ENCODE data around the gene NRXN2. TPM values are rescaled to one million over a fixed set of nuclear protein-coding genes. Genes with fewer than 3 reads are reported as not detected.

NRXN2 gene
- polyA plus RNA-seq, 3 donors, result 0.07 TPM; not detected in 2

DNA sequence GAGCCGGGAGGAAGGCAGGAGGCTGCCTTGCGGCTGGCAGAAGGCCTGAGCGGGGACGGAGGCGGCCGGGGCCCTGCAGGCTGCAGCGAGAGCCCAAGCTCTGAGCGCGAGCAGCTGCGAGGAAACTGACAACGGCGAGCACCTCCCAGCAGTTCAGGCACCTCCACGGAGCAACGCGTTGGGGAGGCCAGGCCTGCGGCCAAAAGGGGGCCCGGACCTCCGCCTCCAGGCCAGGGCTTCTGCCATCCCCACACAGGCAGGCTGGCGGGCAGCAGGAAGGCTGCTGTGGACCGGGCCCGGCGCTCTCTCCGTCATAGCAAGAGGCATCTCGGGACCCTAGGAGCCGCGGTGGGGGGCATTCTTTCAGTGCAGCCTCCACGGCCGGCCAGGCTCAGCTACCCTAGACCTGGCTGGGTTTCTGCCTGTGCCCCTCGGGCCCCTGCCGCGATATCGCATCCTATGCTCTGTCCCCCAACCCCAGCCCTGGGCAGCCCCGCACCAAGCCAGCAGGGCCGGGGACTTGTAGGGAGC lies 154.9 kb downstream of the NRXN2 start:
- H4K20me1 ChIP-seq (ENCODE audit: insufficient read depth, low read length), result no peaks in the 10 kb centered on the region
- no peaks in the 10 kb centered on the region for H3K27me3 ChIP-seq (ENCODE audit: control insufficient read depth in 2 of 2, insufficient read depth in 2 of 2, low read length in 2 of 2)
- 93% methylated on average over 31 of the region's 34 CpGs for WGBS (ENCODE audit: insufficient coverage)
- Mint-ChIP-seq H3K4me1 (peaks cover 7% of the 10 kb centered on the region), H3K36me3 (no peaks in the 10 kb centered on the region), H3K27me3 (ENCODE audit: low read depth in 3 of 3) (no peaks in the 10 kb centered on the region), H3K27ac (no peak overlapping the region), H3K9me3 (peaks cover 0 to 2% (median 0%) of the 10 kb centered on the region in 7 donors), H3K4me3 (no peak overlapping the region)
- H3K27ac ChIP-seq (ENCODE audit: low read depth in 1 of 2, low read length in 2 of 2), result no peak overlapping the region
- peaks cover 0 to 3% of the 10 kb centered on the region in 2 donors for H3K4me1 ChIP-seq (ENCODE audit: control insufficient read depth in 1 of 2, insufficient read depth in 2 of 2, low read length in 2 of 2)
- H3K4me2 ChIP-seq (replicated peaks; ENCODE audit: extremely low read depth, low read length, poor library complexity, severe bottlenecking), result no peak overlapping the region
- H3K79me2 ChIP-seq (ENCODE audit: insufficient read depth, low read length), result no peaks in the 10 kb centered on the region
- H3K36me3 ChIP-seq (replicated peaks in 1 of 2; ENCODE audit: control insufficient read depth in 1 of 2, insufficient read depth in 2 of 2, low read length in 2 of 2), result no peaks in the 10 kb centered on the region
- no peak for TF ChIP-seq CTCF (IDR thresholded peaks at IDR 0.05)
- intact Hi-C loops (cut with micrococcal nuclease), result no loop called here
- DNase-seq, result no peak
- no peak overlapping the region for H3K4me3 ChIP-seq (replicated peaks in 1 of 3; ENCODE audit: low read depth in 2 of 3, low read length in 3 of 3)
- H3K9ac ChIP-seq (ENCODE audit: insufficient read depth, low read length, poor library complexity, severe bottlenecking), result no peak overlapping the region
- no peak overlapping the region for H2AFZ ChIP-seq (ENCODE audit: insufficient read depth, low read depth, low read length, poor library complexity, severe bottlenecking)
- H3K9me3 ChIP-seq (replicated peaks in 1 of 2; ENCODE audit: control insufficient read depth in 1 of 2, insufficient read depth in 1 of 2, low read length in 2 of 2), result no peaks in the 10 kb centered on the region

DNA sequence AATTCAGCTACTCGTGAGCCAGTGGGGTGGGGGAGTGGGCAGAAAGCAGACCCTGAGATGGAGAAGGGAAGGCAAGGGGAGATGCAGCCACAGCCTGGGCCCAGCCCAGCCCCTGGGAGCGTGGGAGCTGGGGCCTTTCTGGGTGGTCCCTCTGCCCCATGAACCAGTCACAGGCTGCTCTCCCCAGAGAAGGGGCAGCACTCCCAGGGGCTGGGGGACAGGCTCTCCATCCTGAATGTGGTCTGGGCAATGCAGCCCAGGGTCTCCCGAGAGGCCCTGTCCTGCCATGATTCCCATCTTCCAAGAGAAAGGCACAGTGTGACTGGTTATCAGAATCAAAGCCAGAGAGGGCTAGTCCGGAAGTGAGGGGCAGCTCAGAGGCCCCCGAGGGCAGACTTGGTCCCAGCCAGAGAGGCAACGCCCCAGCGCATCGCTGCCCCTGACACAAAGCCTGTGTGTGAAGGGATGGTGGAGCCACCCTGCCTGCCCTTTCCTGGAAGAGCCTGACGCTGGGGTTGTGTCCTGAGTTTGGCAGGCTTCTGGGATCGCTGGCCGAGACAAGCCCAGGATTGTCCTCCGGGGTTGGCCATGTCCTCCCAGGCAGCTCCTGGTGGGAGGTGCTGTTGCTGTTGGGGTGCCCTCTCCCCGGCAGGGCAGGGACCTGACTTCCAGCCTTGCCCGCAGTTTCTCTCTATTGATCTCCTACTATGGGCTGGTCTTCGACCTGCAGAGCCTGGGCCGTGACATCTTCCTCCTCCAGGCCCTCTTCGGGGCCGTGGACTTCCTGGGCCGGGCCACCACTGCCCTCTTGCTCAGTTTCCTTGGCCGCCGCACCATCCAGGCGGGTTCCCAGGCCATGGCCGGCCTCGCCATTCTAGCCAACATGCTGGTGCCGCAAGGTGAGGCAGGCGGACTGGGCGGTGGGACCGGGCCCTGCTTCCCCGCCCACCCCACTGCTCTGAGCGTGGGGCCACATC lies 155.8 kb downstream of the NRXN2 start:
- H3K36me3 ChIP-seq (replicated peaks in 1 of 2; ENCODE audit: control insufficient read depth in 1 of 2, insufficient read depth in 2 of 2, low read length in 2 of 2), result no peaks in the 10 kb centered on the region
- H3K79me2 ChIP-seq (ENCODE audit: insufficient read depth, low read length), result no peaks in the 10 kb centered on the region
- no peak overlapping the region for H3K4me2 ChIP-seq (replicated peaks; ENCODE audit: extremely low read depth, low read length, poor library complexity, severe bottlenecking)
- H3K4me3 Mint-ChIP-seq, result no peak overlapping the region
- H4K20me1 ChIP-seq (ENCODE audit: insufficient read depth, low read length), result no peaks in the 10 kb centered on the region
- intact Hi-C loops (cut with micrococcal nuclease), result no loop called here
- H3K27me3 Mint-ChIP-seq (ENCODE audit: low read depth in 3 of 3), result peaks cover 0 to 1% (median 0%) of the 10 kb centered on the region in 3 donors
- no peaks in the 10 kb centered on the region for H3K27me3 ChIP-seq (ENCODE audit: control insufficient read depth in 2 of 2, insufficient read depth in 2 of 2, low read length in 2 of 2)
- H3K9me3 ChIP-seq (replicated peaks in 1 of 2; ENCODE audit: control insufficient read depth in 1 of 2, insufficient read depth in 1 of 2, low read length in 2 of 2), result no peaks in the 10 kb centered on the region
- no peak for TF ChIP-seq CTCF (IDR thresholded peaks at IDR 0.05)
- no peak overlapping the region for H3K27ac ChIP-seq (ENCODE audit: low read depth in 1 of 2, low read length in 2 of 2)
- H3K4me3 ChIP-seq (replicated peaks in 1 of 3; ENCODE audit: low read depth in 2 of 3, low read length in 3 of 3), result no peak overlapping the region
- WGBS (ENCODE audit: insufficient coverage), result 90% methylated on average over 23 of the region's 30 CpGs
- H3K9ac ChIP-seq (ENCODE audit: insufficient read depth, low read length, poor library complexity, severe bottlenecking), result no peak overlapping the region
- H2AFZ ChIP-seq (ENCODE audit: insufficient read depth, low read depth, low read length, poor library complexity, severe bottlenecking), result no peak overlapping the region
- no peak for DNase-seq
- H3K4me1 Mint-ChIP-seq, result peaks cover 7% of the 10 kb centered on the region
- no peaks in the 10 kb centered on the region for H3K36me3 Mint-ChIP-seq
- H3K27ac Mint-ChIP-seq, result no peak overlapping the region
- H3K9me3 Mint-ChIP-seq, result peaks cover 0 to 2% (median 0%) of the 10 kb centered on the region in 7 donors
- peaks cover 0 to 3% of the 10 kb centered on the region in 2 donors for H3K4me1 ChIP-seq (ENCODE audit: control insufficient read depth in 1 of 2, insufficient read depth in 2 of 2, low read length in 2 of 2)
